ENCODE data around the gene NOL4L. TPM values are rescaled to one million over a fixed set of nuclear protein-coding genes. Genes with fewer than 3 reads are reported as not detected.
"Not testable (repeated sequence)": the region's sequence is repeated elsewhere in the genome, so short reads cannot be mapped to it uniquely, and the experiment has no call there.

Gene NOL4L
- polyA plus RNA-seq, 4 donors: 48.4 to 67.1 (median 56.0) TPM

GRCh38 chr20:32597714-32598113 lies 12.6 kb upstream of the NOL4L start:
- DNase-seq (ENCODE audit: low read depth in 4 of 4, low spot score in 3 of 4): no peak

DNA sequence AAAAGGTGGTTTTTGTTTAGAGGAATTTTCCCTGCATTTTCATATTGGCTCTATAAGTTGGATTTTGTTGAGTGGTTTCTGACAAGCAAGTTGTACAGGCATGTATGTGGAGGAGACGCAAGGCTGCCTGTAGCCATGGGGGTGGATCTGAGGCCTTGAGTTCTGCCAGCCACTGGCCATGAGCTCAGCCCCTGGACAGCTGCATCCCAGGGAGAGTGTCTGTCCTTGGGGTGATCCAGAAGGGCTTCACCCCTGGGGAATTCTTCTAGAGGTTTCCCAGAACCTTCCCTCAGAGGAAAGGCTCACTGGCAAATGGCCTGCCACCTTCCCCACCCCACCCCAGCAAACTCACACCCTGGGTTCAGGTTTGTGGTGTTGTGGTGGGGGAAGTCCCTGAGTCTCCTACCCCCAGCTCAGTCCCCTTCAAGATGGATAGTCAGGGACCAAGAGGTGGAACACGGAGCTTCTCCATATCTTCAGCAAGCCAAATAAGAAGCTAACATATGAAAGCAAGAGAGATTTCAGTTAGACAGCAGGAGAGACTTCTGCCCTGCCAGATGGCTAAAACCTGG lies 11.6 kb upstream of the NOL4L start:
- DNase-seq (ENCODE audit: low read depth in 4 of 4, low spot score in 3 of 4): no peak

DNA sequence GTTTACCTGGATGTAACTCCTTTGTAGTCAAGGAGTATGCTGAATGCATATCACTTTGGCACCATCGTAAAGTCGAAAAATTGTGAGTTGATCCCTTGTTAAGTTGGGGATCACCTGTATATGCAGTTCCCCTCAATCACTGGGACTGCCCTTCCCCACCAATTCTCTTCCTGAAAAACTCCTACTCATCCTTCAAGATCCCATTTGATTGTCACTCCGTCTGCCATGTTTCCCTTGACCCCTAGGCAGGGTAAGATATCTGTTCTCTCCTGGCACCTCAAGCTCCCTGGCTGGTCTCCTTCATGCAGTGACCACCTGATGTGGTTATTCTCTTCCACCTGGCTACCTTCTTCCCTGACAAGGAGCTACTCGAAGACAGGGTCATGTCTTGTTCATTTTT lies 10.0 kb upstream of the NOL4L start:
- DNase-seq (ENCODE audit: low read depth in 4 of 4, low spot score in 3 of 4): no peak

DNA sequence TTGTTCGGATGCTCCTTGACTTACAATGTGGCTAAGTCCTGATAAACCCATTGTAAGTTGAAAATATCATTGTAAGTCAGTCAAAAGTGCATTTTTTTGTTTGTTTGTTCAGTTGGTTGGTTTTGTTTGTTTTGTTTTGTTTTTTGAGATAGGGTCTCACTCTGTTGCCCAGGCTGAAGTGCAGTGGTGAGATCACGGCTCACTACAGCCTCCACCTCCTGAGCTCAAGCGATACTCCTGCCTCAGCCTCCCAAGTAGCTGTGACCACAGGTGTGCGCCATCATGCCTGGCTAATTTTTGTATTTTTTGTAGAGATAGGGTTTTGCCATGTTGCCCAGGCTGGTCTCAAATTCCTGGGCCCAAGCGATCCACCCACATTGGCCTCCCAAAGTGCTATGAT lies 9.5 kb upstream of the NOL4L start:
- DNase-seq (ENCODE audit: low read depth in 4 of 4, low spot score in 3 of 4): not testable (repeated sequence)

DNA sequence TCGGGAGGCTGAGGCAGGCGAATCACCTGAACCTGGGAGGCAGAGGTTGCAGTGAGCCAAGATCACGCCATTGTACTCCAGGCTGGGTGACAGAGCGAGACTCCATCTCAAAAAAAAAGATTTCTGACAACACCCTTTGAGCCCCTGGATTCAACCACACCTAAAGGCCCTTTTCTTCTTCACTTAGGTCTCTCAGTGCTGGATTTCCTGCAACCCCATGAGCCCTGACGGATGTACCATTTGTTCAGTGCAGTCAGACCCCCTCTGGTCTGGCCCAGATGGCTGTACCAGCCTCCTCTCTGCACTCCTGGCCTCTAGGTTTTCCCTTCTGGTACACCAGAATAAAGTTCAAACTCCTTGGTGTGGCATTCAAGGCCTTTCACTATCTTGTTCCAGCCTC lies 9.1 kb upstream of the NOL4L start:
- no peak for DNase-seq (ENCODE audit: low read depth in 4 of 4, low spot score in 3 of 4)

DNA sequence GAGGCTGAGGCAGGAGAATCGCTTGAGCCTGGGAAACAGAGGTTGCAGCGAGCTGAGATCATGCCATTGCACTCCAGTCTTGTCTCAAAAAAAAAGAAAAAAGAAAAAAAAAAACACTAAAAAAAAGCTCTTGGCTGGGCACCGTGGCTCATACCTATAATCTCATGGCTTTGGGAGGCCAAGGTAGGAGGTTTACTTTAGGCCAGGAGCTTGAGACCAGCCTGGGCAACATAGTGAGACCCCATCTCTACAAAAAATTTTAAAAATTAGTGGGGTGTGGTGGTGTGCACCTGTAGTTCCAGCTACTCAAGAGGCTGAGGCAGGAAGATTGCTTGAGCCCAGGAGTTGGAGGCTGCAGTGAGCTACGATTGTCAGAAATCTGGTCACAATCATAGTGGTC lies 7.5 kb upstream of the NOL4L start:
- not testable (repeated sequence) for DNase-seq (ENCODE audit: low read depth in 4 of 4, low spot score in 3 of 4)

DNA sequence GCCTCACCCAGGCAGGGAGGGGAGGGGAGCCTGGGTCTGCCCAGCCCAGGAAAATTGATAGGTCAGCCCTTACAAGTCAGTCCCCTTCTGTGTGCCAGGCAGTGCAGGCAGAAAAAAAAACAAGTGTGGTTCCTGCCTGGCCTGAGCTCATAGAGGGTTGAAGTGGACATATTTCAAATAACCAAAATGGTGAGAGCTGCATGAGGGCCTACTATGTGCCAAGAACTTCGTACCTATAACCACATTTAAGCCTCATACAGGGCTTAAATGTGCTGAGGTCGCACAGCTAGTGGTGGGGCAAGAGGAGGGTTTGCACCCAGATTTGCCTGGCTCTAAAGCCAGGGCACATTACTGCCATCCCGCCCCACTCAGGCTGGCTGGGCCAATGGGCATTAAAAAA lies 6.9 kb upstream of the NOL4L start:
- no peak for DNase-seq (ENCODE audit: low read depth in 4 of 4, low spot score in 3 of 4)

- DNase-seq (ENCODE audit: low read depth in 4 of 4, low spot score in 3 of 4): no peak
Observed at GRCh38 chr20:32589769-32590168, 4.6 kb upstream of the NOL4L start.

DNA sequence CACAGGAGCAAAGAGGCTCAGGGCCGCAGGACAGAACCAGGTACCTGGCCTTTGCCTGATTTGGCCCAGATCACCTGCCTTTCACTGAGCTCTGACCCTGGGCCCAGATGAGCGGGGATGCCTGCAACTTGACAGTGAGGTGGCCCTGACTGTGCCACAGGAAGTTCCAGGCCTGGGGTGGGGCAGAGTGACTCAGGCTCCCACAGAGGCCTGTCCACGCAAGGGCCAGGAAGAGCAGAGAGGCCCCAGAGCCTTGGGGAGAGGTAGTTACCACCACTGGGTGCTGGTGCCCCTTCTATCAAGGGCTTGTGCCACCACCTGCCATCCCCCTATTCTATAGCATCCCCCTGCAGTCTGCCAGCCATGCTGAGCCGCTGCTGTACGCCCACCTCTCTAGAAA lies 4.1 kb upstream of the NOL4L start:
- DNase-seq (ENCODE audit: low read depth in 4 of 4, low spot score in 3 of 4): no peak

GRCh38 chr20:32588040-32588439 lies 2.9 kb upstream of the NOL4L start:
- DNase-seq (ENCODE audit: low read depth in 4 of 4, low spot score in 3 of 4): no peak

- no peak for DNase-seq (ENCODE audit: low read depth in 4 of 4, low spot score in 3 of 4)
Observed at GRCh38 chr20:32586291-32586690, 1.2 kb upstream of the NOL4L start.

DNA sequence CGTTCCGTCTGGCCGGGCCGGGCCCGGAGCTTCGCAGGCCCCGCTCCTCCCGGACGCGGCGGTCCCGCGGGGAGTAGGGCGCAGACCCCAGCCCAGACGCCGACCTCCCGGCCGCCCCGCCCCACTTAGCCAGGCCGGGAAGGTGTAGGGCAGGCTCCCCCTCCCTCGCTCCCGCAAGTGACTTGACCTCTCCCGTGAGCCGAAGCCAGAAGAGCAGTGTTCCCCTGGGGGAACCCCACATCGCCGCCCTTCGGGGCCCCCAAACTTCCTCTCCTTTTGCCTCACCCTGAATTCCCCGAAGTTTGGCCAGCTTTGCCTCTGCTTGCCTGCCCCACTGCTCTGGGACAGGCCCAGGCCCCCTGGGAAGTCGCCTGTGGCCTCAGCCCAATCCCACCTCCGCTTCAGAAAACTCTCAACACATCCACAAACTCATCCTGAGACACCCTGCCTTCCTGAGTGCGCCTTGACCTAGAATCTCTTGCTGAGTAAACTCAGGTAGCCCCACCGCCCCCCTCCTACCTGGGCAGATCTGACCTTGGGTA lies 524 bp upstream of the NOL4L start:
- DNase-seq (ENCODE audit: low read depth in 4 of 4, low spot score in 3 of 4): no peak

DNA sequence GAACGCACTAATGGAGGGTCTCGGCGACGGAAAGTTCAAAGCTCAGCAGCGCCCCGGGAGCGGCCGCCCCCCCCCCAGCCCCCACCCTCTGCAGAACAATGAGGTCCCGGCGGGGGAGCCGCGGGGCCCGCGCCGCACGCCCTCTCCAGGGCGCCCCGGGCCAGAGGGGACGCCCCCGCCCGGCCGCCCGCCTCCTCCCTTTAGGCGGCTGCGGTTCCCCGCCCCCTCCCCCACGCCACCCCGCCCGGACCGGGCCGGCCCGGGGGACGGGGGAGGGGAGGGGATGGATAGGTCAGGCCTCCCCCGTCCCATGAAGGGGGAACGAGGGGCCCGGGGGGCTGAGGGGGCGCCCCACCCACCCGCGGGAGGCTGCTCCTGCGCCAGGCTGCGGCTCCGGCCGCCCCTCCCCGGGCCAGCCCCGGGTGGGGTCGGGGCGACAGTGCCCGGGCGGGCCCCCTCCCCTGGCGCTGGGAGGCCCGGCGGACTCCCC lies 1.5 kb downstream of the NOL4L start:
- DNase-seq (ENCODE audit: low read depth in 4 of 4, low spot score in 3 of 4): no peak

GRCh38 chr20:32582659-32583580 lies 2.2 kb downstream of the NOL4L start:
- no peak for DNase-seq (ENCODE audit: low read depth in 4 of 4, low spot score in 3 of 4)

DNA sequence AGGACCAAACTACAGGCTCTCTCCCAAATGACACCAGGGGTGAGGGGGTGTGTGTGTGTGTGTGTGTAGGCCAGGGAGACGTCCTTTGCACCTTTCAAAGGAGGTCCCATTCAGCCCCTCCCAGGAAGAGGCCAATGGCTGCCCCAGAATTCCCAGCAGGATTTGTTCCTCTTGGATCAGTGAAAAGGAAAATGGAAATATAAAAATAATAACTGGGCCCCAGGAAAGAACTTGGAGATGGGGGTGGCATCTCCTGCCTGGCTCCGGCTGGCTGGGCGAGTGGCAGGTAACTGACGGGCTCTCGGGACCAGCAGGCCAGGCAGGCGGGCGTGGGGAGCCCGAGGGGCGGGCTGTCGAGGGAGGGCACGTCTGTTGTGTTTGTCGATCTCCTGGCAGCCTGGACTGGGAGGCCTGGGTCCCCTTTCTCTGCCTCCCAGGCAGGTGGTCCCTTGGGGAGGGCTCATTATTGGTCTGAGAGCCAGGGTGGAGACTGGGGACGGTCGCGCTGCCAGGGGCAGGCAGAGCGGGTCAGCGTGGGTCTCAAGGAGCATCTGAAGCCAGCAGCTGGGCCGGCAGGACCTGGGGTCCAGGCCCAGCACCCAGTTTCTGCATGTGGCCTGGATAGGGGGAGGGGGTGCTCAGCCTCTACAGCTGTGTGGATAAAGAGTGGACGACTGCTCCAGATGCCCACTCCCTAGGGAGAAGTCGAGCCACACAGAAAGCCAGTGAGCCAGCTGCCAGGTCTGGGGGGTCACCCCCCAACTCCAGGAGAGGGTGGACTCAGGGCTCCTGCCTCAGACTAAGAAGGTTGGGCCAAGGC lies 3.1 kb downstream of the NOL4L start:
- DNase-seq (ENCODE audit: low read depth in 4 of 4, low spot score in 3 of 4): no peak

- DNase-seq (ENCODE audit: low read depth in 4 of 4, low spot score in 3 of 4): no peak
Observed at GRCh38 chr20:32580970-32581838, 3.9 kb downstream of the NOL4L start.

DNA sequence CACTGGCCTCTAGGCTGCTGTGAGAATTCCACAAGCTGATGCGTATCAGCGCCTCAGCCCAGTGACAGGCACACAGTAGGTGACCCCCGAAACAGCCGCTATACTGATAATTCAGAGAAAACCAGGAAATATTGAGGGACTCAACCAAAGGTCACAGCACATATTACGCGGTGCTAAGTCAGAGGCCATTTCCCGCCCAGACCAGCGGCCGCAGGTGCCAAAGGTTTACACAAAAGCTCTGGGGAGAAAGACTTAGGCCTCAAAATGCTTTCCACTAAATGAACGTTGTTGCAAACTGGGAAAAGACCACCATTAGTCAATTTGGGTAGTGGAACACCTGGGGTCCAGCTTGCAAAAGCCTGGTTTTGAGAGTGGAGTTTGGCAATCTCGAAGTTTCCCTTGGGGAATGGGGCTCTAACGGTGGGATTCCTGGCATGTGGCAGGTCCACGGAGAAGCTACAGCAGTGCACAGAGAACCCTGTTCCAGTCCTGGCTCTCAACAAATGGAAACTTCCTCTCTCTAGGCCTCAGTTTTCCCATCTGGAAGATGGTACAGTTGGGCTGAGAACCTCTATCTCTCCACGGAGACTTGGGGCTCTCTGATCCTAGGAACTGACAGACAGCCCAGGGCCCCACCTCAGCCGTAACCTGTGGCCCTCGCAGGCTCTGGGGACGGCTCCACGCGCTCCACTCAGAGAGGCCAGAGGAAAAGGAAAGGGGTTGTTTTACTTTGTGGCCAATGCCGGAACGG lies 4.7 kb downstream of the NOL4L start:
- no peak for DNase-seq (ENCODE audit: low read depth in 4 of 4, low spot score in 3 of 4)

DNA sequence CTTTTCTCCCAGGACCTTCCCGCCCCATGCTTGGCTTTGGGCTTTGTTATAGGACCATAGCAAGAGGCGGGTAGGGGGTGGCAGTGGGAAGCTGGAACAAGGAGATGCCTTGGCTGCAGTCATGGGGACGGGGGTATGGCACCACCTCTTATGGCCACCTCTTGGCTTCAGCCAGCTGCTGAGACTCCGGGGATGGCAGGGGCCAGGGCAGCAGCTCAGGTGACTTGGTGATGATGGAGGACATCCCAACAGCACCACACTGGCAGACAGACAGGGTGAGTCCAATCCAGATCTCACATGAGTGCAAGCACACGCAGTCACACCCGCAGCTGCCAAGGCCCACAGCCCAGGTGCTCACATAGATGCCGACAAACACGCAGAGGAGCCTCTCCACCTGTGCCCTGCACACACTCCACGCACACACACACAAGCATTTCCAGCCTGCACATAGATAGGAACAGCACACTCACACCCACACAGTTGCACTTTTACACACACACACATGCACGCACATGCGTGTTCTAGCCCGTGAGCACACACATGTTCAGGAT lies 6.2 kb downstream of the NOL4L start:
- DNase-seq (ENCODE audit: low read depth in 4 of 4, low spot score in 3 of 4): no peak

DNA sequence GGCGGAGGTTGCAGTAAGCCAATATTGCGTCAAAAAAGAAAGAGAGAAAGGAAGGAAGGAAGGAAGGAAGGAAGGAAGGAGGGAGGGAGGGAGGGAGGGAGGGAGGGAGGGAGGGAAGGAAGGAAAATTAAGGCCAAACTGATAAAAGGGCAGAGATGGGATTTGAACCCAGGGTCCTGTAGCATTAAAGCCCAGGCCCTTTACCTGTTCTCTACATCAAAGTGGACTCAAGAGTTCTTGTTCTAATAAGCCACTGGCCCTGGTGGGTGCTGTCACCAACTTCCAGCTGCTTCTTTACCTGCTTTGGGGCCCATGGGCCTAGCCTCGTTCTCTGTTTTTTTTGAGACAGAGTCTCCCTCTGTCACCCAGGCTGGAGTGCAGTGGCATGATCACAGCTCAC lies 7.1 kb downstream of the NOL4L start:
- DNase-seq (ENCODE audit: low read depth in 4 of 4, low spot score in 3 of 4): not testable (repeated sequence)

All from left renal pelvis (tissue), 4 donors.